A375 (cell line): ENCODE measurements around the gene TTLL13. TPM values are rescaled to one million over a fixed set of nuclear protein-coding genes. Genes with fewer than 3 reads are reported as not detected.

Experiments
- small RNA-seq: library from RNA; depleted of rRNA; stranded (forward); fragments of <200 nt; gene quantifications from one replicate; pipeline ENCODE3, GENCODE V24; 2014
- total RNA-seq: library from RNA; depleted of rRNA; stranded (reverse); fragments of >200 nt; shearing (Covaris generic); gene quantifications from 2 replicates; pipeline ENCODE4 v1.2.3, GENCODE V29; 2014; rRNA removed

TTLL13 gene, protein sequence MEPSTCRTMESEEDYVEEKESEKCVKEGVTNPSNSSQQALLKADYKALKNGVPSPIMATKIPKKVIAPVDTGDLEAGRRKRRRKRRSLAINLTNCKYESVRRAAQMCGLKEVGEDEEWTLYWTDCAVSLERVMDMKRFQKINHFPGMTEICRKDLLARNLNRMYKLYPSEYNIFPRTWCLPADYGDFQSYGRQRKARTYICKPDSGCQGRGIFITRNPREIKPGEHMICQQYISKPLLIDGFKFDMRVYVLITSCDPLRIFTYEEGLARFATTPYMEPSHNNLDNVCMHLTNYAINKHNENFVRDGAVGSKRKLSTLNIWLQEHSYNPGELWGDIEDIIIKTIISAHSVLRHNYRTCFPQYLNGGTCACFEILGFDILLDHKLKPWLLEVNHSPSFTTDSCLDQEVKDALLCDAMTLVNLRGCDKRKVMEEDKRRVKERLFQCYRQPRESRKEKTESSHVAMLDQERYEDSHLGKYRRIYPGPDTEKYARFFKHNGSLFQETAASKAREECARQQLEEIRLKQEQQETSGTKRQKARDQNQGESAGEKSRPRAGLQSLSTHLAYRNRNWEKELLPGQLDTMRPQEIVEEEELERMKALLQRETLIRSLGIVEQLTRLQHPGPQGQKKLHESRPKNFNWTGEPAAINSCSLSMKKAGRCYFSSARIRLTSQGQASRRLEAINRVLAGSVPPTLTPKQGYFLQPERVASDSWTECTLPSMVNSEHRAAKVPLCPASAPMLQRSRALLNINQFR
- 0.19 TPM in 1 of 2 replicates, not detected in the other for total RNA-seq

DNA sequence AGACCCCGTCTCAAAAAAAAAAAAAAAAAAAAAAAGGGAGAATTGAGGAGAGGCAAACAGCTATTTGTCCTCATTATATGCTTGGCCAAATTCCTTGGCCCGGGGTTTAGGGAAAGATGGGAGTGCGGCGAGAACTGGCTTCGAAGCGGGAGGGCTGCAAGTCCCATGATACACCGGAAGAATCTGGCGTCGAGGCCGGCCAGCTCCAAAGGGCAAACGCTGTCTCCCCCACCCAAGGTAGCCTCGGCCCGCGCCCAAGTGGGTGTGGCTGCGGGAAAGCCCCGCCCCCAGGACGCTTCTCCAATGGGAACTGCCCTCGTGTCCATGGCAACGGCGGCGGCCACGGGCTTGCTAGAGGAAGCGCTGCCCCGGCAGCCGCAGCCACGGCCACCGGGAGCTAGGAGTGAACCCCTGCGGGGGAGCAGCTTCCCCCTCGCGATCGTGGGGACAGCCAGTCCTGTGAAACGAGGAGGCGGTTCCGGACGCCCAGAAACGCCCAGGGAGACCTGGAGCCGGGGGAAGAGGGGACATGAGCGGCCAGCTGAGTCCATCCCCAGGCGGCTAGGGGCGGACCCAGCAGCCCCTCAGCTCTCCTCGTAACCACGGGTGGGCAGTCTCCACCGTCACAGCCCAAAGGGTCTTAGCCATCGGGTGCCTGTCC is at the start of gene TTLL13:
TSS of gene TTLL13 (plus strand) at position 354 of the 661 bp plus-strand sequence. CDS start 1,075 bp downstream, outside the sequence.

DNA sequence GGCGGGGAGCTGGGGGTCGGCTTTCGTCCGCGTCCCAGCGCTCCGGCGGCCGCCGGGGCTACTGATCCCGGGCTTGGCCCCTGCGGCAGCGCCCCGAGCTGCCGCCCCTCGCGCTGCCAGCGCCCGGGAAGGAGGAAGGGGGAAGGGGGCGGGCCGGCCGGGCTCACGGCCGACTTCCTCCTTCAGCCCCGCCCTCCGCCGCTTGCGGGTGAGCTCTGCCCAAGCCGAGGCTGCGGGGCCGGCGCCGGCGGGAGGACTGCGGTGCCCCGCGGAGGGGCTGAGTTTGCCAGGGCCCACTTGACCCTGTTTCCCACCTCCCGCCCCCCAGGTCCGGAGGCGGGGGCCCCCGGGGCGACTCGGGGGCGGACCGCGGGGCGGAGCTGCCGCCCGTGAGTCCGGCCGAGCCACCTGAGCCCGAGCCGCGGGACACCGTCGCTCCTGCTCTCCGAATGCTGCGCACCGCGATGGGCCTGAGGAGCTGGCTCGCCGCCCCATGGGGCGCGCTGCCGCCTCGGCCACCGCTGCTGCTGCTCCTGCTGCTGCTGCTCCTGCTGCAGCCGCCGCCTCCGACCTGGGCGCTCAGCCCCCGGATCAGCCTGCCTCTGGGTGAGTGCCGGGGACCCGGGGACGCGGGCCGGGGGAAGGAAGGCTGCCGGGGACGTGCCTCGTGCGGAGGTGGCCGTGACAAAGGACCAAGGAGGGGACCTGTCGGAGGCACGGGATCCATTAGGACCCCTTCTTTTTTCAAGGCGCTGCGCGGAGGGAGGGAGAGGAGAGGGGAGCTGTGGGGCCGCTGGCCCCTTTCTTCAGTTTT is 48.0 kb upstream of the TTLL13 start, which contains the start of gene SEMA4B:
TSS of gene SEMA4B (plus strand) at position 201 of the 814 bp plus-strand sequence. CDS start at position 450, 249 bp downstream.

DNA sequence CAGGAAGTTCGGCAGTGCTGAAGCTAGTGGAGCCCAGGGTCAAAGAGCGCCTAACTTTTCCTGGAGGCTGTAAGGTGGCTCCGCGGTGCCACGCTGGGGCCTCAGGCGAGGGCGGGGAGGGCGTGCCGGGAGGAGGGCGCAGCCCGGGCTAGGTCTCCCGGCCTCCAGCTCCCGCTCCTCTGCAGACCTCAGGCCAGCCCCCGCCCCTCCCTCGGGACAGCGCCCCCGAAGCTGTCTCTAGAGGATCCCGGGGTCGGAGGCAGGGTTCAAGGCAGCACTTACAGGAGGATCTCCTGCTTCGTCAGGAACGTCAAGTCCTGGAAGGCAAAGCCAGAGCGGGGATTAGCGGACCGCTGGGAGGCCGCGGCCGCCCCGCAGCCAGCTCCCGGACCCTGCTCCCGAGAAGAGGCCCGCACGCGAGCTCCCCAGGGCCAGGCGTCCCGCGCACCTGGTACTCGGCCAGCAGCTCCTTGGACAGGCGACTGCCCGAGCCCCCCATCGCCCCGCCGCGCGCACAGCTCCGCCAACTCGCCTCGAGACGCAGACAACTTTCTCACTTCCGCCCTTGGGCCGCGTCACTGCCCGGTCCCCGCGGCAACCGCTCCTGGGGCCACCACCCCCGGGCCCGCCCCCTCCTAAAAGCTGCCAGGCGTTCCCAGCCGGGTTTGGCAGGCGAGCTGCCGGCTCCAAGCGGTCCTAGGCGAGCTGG is 15.8 kb upstream of the TTLL13 start, which contains the start of gene CIB1:
TSS of gene CIB1 (minus strand) at position 555 of the 709 bp plus-strand sequence. CDS start at position 499, 56 bp downstream.

DNA sequence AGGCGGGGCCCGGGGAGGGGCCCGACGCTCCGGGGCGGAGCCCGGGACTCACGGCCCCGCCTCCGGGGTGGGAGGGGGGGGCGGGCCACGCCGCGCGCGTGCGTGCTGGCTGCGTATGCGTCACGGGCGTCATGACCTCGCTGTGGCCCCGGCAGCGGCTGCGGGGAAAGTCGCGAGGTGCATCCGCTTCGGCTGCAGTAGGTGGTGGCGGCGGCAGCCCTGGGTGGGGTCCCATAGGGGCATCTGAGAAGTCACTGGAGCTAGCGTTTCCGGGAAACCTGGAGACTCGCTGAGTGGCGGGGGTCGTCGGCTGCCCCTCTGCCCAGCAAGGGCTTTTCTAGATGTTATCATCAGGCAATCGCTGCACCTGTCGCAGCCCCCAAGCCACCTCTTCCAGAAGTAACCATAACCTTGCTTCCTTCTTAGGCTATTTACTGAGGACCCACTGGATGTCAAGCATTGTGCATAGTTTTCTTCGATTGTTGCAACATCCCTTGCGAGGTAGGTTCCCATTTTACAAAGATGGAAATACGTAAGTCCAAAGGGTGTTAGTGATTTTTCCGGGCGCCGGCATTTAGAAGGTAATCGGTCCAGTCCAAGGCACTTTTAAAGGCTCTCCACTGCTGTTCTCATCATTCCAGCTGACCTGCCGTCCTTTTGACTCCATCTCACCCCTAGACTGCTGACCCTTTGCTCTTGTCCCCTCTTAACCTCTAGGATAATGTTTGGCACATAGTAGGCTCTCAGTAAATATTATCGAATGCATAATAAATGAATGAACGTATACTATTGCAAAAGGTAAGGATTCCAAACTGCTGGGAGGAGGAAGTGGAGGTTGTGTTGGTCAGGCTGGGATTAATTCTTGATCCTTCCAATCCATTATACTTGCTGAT is 15.0 kb upstream of the TTLL13 start, which contains the start of gene GDPGP1:
TSS of gene GDPGP1 (plus strand) at position 114 of the 893 bp plus-strand sequence. CDS start 6,700 bp downstream, outside the sequence.

DNA sequence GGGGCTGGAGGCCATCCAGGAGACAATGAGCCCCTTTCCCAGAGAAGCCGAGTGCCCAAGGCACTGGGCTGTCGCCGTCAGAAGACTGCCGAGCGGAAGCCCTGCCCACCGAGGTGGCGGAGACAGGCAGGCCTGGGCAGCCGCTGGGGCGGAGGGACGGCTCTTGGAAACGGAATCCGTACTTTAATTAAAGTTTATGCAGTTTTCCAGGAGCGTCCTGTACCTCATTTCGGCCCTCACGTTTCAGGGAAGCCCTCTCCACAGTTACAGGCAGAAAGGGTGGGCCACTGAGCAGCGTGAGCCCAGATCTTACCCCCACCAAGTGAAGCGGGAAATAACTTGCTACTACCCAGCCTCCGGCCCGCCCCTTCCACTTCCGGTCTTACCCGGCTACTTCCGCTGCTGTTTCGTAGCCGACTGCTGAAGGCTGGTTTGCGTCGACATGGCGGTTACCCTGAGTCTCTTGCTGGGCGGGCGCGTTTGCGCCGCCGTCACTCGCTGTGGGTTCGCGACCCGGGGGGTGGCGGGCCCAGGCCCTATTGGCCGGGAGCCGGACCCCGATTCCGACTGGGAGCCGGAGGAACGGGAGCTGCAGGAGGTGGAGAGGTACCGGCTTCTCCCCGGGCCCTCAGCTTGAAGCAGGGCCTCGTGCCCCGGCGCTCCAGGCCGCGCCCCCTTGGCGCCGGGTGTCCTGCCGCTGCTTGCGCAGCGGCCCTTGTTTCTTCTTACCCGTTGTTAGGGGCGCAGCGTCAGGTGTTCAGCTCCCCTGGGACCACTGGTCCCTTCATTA is 16.1 kb downstream of the TTLL13 start, which contains the start of gene NGRN:
TSS of gene NGRN (plus strand) at position 402 of the 790 bp plus-strand sequence. CDS start at position 443, 41 bp downstream.

Small RNA genes within 50 kb of the gene (small RNA-seq; reads per million reads assigned to genes)
- gene AC091167.3, result not detected
- not detected for gene RN7SL736P

Other genes with a start within 250 kb of the TTLL13 start
- 9.4 and 11.1 TPM in 2 replicates for gene ZNF710, start 248.2 kb upstream of the TTLL13 start, total RNA-seq
- 28.2 and 31.9 TPM in 2 replicates for gene IDH2, start 147.1 kb upstream of the TTLL13 start, total RNA-seq
- gene SEMA4B, start 48.2 kb upstream of the TTLL13 start, total RNA-seq, result 11.5 and 23.6 TPM in 2 replicates
- gene CIB1, start 15.6 kb upstream of the TTLL13 start, total RNA-seq, result 34.4 and 38.9 TPM in 2 replicates
- gene GDPGP1, start 15.3 kb upstream of the TTLL13 start, total RNA-seq, result 5.1 and 5.9 TPM in 2 replicates
- 84.7 and 90.9 TPM in 2 replicates for gene NGRN, start 16.1 kb downstream of the TTLL13 start, total RNA-seq
- gene ZNF774, start 102.7 kb downstream of the TTLL13 start, total RNA-seq, result 1.2 and 3.4 TPM in 2 replicates
- 171 and 192 TPM in 2 replicates for gene IQGAP1, start 138.7 kb downstream of the TTLL13 start, total RNA-seq